Stimulated activated CD8-positive, alpha-beta memory T cell treated with anti-CD3 and anti-CD28 coated beads, Interleukin-12 subunit alpha, Interleukin-12 subunit beta, amount 100 ng/mL, for 4 hours (primary cell): ENCODE results near the gene ZNF366.

ENCODE experiments used
- DNase-seq: peaks from one replicate; pipeline ENCODE4 v3.0.0-alpha.2; 2020; ENCODE audit warnings: low read depth

The ZNF366 gene

GRCh38 chr5:72402959-72403628 lies 104.1 kb downstream of the ZNF366 start:
- DNase-seq: no peak

DNA sequence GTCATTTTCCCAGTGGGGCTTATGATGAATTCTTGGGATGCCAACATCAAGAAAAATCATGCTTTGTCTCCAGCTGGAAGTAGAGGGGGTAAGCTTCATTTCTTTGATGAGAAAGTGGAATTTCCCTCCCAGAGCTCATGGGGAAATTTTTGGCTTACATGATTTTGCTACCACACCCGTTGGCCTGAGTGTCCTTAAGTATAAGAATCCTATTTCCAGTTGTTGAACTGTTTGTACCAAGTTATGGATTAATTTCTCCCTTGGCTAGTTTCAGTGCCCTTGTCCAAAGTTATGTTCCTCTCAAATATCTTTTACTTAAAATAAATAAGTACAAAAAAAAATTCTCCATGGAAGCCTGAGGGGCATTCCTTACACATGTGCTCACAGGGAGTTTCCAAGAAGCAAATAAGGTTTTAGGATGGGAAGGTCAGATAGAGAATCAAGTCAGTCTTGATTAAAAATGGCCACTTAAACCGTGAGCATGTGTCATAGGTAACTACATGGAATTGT lies 104.8 kb downstream of the ZNF366 start:
- no peak for DNase-seq

DNA sequence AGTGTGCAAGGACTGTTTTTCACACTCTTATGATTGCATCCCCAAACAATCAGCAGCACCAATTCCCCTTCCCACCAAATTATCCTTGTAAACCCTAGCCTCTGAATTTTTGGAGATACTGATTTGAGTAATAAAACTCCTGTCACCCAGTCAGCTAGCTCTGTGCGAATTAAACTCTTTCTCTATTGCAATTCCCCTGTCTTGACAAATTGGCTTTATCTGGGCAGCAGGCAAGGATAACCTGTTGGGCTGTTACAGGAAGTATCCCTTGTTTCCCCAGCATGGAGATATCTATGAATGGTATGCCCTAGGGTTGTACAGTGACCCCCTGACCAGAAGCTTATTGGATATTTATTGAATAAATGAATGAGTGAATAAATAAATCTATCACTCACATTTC lies 106.3 kb downstream of the ZNF366 start:
- DNase-seq: no peak

DNA sequence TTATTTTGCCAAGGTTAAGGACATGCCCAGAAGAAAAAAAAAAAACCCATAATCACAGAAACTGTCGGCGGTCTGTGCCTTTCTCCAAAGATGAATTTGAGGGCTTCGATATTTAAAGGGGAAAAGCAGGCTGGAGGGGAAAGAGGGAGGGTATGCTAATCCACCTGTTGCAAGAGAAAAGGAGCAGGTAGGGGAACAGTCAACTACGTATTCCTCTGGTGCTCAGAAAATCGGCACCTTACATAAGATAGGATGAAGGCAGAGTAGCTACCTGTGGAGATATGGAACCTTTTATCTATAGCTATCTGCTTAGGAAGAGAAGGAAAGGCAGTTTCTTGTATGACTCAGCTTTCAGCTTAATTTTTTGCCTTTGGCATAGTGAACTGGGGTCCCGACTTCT lies 109.4 kb downstream of the ZNF366 start:
- DNase-seq: no peak

DNA sequence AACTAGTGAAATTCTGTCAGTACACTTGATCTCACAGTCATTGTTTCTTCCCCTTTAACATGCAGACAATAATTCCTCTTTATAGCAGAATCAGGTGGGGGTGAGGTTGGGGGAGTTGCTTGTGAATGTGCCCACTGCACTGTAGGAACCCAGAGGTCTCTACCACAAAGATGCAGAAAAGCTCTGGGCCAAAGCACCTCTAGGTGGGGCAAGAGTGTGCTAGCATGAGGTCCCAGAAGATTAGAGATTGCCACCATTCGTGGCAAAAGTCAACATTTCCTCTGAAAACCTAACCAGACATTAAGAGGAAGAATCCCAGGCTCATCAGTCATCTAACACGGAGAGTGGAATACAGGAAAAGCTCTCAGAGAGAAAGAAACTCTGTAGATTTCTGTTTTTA lies 112.5 kb downstream of the ZNF366 start:
- DNase-seq: no peak

GRCh38 chr5:72393052-72393451 lies 114.2 kb downstream of the ZNF366 start:
- no peak for DNase-seq
